ENCODE data around the gene SIT1. TPM values are rescaled to one million over a fixed set of nuclear protein-coding genes. Genes with fewer than 3 reads are reported as not detected.

SIT1 gene
- polyA plus RNA-seq (2011; rRNA removed) (not detected in 2 replicates), polyA minus RNA-seq (2011; rRNA and poly(A)+ RNA removed) (not detected in 2 replicates)

DNA sequence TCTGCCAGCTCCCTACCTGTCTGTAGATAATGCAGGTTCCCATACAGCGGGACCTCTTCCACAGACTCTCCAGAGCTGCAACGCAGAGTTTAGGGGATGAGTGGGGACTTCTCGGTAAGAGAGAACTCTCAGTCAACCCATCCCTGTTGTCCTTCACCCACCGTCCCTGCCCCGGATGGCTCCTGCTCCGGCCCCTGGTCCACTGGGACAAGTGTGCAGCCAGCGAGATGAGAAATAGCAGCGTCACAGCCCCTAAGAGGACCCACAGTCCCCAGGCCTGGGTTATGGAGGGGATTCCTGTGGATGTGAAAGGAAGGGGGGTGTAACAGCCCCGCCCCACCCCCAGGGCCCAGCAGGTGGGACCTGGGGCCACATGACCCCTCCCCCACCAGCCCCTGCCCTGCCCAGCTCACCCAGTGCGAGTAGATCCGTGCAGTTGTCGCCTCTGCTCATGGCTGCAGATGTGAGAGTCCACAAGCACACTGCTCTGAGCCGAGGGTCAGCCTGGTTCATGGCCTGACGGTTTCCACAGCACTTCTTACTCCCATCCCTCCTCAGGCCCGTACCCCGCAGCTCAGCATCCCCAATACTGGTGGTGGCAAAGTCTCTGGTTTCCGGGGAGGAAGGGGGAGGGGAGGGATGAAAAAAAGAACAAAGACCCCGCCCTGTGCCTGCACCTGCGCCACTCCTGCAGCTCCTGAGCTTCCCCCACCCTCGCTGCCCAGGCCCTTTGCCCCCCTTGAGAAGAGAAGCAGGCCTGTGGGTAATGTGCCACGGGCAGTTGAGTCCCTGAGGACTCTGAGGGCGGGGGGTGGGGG lies at the start of gene SIT1:
TSS of gene SIT1 (minus strand) at position 591 of the 818 bp plus-strand sequence. CDS start at position 513, 78 bp downstream.
- H3K4me3 ChIP-seq (ENCODE audit: low read depth, low read length) = no peak within 1 kb of the TSS

DNA sequence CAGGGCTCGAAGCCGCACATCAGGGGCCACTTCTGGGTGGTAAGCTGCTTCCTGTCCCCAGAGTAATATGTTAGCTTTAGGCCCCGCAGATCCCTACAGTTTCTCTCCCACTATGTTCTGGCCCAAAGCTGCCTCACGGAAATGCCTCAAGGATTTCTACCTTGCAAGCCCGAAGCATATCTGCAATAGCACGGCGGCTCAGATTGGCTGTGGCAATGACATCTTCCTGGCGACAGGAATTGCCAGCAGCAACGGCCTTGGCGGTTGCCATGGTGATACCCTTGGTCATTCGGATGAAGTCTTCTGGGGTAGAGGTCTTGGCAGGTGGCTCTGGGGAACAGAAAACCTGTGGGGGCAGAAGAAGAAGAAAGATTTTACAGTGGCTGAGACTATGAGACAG lies 49.3 kb upstream of the SIT1 start:
- Histone ChIP-seq H3K36me3 (ENCODE audit: control insufficient read depth, insufficient read depth, low read length) (peaks cover 63% of the 10 kb centered on the region), H3K4me3 (ENCODE audit: low read depth, low read length) (no peak overlapping the region), H3K27me3 (ENCODE audit: control insufficient read depth, insufficient read depth, low read length) (no peaks in the 10 kb centered on the region)
- CTCF ChIA-PET = interaction anchor here (1.6 to 8.9 kb wide), 3 partner anchors 12 to 38 kb away, joined by 6 to 177 read pairs (median 116); no protein-coding TSS in a partner anchor
- TF ChIP-seq CTCF (IDR thresholded peaks at IDR 0.05; ENCODE audit: insufficient read depth, low read depth, low read length) = no peak
- POLR2A ChIA-PET = interaction anchor here (1.0 kb wide), 1 partner anchor 9 kb away, joined by 24 read pairs; no protein-coding TSS in a partner anchor
- DNase-seq (ENCODE audit: low read depth) = no peak

More for the DNA sequence above, at the start of gene SIT1:
- Histone ChIP-seq H3K27me3 (ENCODE audit: control insufficient read depth, insufficient read depth, low read length) (no peaks in the 10 kb centered on the region), H3K36me3 (ENCODE audit: control insufficient read depth, insufficient read depth, low read length) (no peaks in the 10 kb centered on the region)
- no peak for DNase-seq (ENCODE audit: low read depth)
- POLR2A ChIA-PET = no interaction called here
- CTCF ChIA-PET = interaction anchor here (0.5 to 1.4 kb wide), 3 partner anchors 26 to 46 kb away, joined by 3 read pairs; no protein-coding TSS in a partner anchor
- no peak for TF ChIP-seq CTCF (IDR thresholded peaks at IDR 0.05; ENCODE audit: insufficient read depth, low read depth, low read length)

- ChIA-PET CTCF (interaction anchor here (1.1 to 8.9 kb wide), 7 partner anchors 8 to 41 kb away, joined by 3 to 177 read pairs (median 34); partner anchors contain the start of genes ARHGEF39, CCDC107 and RMRP), POLR2A (no interaction called here)
- Histone ChIP-seq H3K36me3 (ENCODE audit: control insufficient read depth, insufficient read depth, low read length) (peaks cover 47% of the 10 kb centered on the region), H3K27me3 (ENCODE audit: control insufficient read depth, insufficient read depth, low read length) (no peaks in the 10 kb centered on the region), H3K4me3 (ENCODE audit: low read depth, low read length) (no peak overlapping the region)
- no peak for TF ChIP-seq CTCF (IDR thresholded peaks at IDR 0.05; ENCODE audit: insufficient read depth, low read depth, low read length)
- DNase-seq (ENCODE audit: low read depth) = no peak
Measured at GRCh38 chr9:35698231-35698630, 47.5 kb upstream of the SIT1 start.

DNA sequence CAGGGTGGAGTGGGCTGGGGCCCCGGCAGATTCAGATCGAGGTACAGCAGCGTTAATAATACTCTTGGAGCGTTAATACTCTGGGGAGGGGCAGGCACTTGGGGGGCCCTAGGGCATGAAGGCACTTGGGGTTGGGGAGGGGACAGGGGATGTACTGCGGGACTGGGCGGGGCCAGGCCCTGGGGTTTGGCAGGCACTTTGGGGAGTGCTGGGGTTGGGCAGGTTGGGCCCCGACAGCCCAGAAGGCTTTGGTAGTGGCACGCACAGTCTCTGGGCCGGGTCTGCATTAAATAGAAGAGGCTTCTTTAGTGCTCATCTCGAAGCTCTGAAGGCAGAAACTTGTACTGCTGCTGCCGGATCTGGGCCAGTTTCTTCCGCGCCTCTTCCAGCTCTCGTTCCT lies 46.8 kb upstream of the SIT1 start:
- TF ChIP-seq CTCF (IDR thresholded peaks at IDR 0.05; ENCODE audit: insufficient read depth, low read depth, low read length) = no peak
- ChIA-PET POLR2A (no interaction called here), CTCF (interaction anchor here (1.9 to 8.9 kb wide), 9 partner anchors 13 to 51 kb away, joined by 8 to 177 read pairs (median 34); partner anchors contain the start of genes ARHGEF39, CA9, CCDC107 and RMRP)
- Histone ChIP-seq H3K4me3 (ENCODE audit: low read depth, low read length) (no peak overlapping the region), H3K27me3 (ENCODE audit: control insufficient read depth, insufficient read depth, low read length) (no peaks in the 10 kb centered on the region), H3K36me3 (ENCODE audit: control insufficient read depth, insufficient read depth, low read length) (peaks cover 43% of the 10 kb centered on the region)
- DNase-seq (ENCODE audit: low read depth) = no peak
